ENCODE data around the gene TNFSF10. TPM values are rescaled to one million over a fixed set of nuclear protein-coding genes. Genes with fewer than 3 reads are reported as not detected.
A peak's percentile ranks its signal among the peaks of the same experiment; 100 is the strongest.

The TNFSF10 gene
- total and polyA plus RNA-seq, 9 of the 15 experiments (the other 6 are each of a cell fraction or from before 2014, with no cell fraction given): 0.07 to 1.3 (median 0.27) TPM; not detected in 1

DNA sequence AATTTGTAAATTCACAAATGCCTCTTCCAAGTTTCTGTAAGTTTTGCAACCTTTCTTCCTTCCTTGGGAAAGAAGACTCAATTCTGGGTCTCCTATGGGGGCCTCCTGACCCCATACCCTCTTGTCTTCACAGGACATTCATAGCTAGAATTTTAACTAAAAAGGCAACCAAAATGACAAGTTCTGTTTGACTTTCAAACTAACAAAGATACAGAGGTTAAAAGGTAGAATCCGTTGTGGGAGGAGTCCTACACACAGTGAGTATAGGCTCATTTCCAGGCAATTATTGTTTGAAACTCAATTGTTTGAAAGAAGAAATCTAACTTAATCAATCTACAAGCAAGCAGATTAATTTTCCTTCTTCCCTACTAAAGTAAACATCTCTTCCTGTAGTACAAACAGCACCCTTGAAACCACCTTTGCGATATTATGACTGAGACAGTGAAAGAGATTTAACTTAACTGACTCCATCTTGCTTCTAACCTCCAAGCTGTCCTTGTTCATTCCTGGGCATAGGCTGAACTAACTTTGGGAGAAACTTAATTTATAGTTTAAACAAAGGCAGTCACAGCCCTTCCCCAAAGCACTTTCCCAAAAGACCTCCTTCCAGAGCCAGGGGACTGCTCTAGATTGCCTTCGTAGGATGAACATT is 14.4 kb upstream of the TNFSF10 start (continued):
- TF ChIP-seq ZBTB1 (CRISPR knock-in tag; IDR thresholded peaks at IDR 0.05; ENCODE audit: borderline replicate concordance, low read depth) (no peak), KLF1 (tag; IDR thresholded peaks at IDR 0.05) (no peak), TFAM (CRISPR knock-in tag; conservative IDR thresholded peaks at IDR 0.05) (no peak), MEF2D (tag; conservative IDR thresholded peaks at IDR 0.05; ENCODE audit: low read depth) (0 out of 2 replicates have a peak, but pooled peaks have one; percentile 18), SLC30A9 (CRISPR knock-in tag; IDR thresholded peaks at IDR 0.05) (no peak), HMG20B (CRISPR knock-in tag; IDR thresholded peaks at IDR 0.05) (no peak), ZNF277 (CRISPR knock-in tag; IDR thresholded peaks at IDR 0.05; ENCODE audit: borderline replicate concordance) (no peak), ARID2 (IDR thresholded peaks at IDR 0.05) (no peak), NBN (IDR thresholded peaks at IDR 0.05; ENCODE audit: low read depth) (no peak), PCBP2 (IDR thresholded peaks at IDR 0.05; ENCODE audit: low read depth, low read length, poor library complexity, severe bottlenecking) (no peak), ZNF41 (CRISPR knock-in tag; conservative IDR thresholded peaks at IDR 0.05) (0 out of 2 replicates have a peak, but pooled peaks have one; percentile 39), TRIM24 (IDR thresholded peaks at IDR 0.05) (no peak), NFYB (IDR thresholded peaks at IDR 0.05; ENCODE audit: extremely low read depth, insufficient read length) (no peak), SMAD1 (IDR thresholded peaks at IDR 0.05; ENCODE audit: low read depth, low read length, partially characterized antibody) (no peak), ZZZ3 (IDR thresholded peaks at IDR 0.05) (no peak), EWSR1 (IDR thresholded peaks at IDR 0.05; ENCODE audit: borderline replicate concordance, low read depth, partially characterized antibody) (no peak)
- TF ChIP-seq, protein P1, sequence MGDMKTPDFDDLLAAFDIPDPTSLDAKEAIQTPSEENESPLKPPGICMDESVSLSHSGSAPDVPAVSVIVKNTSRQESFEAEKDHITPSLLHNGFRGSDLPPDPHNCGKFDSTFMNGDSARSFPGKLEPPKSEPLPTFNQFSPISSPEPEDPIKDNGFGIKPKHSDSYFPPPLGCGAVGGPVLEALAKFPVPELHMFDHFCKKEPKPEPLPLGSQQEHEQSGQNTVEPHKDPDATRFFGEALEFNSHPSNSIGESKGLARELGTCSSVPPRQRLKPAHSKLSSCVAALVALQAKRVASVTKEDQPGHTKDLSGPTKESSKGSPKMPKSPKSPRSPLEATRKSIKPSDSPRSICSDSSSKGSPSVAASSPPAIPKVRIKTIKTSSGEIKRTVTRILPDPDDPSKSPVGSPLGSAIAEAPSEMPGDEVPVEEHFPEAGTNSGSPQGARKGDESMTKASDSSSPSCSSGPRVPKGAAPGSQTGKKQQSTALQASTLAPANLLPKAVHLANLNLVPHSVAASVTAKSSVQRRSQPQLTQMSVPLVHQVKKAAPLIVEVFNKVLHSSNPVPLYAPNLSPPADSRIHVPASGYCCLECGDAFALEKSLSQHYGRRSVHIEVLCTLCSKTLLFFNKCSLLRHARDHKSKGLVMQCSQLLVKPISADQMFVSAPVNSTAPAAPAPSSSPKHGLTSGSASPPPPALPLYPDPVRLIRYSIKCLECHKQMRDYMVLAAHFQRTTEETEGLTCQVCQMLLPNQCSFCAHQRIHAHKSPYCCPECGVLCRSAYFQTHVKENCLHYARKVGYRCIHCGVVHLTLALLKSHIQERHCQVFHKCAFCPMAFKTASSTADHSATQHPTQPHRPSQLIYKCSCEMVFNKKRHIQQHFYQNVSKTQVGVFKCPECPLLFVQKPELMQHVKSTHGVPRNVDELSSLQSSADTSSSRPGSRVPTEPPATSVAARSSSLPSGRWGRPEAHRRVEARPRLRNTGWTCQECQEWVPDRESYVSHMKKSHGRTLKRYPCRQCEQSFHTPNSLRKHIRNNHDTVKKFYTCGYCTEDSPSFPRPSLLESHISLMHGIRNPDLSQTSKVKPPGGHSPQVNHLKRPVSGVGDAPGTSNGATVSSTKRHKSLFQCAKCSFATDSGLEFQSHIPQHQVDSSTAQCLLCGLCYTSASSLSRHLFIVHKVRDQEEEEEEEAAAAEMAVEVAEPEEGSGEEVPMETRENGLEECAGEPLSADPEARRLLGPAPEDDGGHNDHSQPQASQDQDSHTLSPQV (IDR thresholded peaks at IDR 0.05): peak; percentile 67
- TF ChIP-seq, protein P2, sequence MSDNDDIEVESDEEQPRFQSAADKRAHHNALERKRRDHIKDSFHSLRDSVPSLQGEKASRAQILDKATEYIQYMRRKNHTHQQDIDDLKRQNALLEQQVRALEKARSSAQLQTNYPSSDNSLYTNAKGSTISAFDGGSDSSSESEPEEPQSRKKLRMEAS (CRISPR knock-in tag; IDR thresholded peaks at IDR 0.05): no peak
- TF ChIP-seq, protein P3, sequence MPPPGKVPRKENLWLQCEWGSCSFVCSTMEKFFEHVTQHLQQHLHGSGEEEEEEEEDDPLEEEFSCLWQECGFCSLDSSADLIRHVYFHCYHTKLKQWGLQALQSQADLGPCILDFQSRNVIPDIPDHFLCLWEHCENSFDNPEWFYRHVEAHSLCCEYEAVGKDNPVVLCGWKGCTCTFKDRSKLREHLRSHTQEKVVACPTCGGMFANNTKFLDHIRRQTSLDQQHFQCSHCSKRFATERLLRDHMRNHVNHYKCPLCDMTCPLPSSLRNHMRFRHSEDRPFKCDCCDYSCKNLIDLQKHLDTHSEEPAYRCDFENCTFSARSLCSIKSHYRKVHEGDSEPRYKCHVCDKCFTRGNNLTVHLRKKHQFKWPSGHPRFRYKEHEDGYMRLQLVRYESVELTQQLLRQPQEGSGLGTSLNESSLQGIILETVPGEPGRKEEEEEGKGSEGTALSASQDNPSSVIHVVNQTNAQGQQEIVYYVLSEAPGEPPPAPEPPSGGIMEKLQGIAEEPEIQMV (tag; conservative IDR thresholded peaks at IDR 0.05; ENCODE audit: low read depth): peak; percentile 64; the same call in 1 of the 2 replicates

Measured in K562 (cell line).